ENCODE measurements around the gene CDC42EP2.

- TF ChIP-seq ZNF274 (IDR thresholded peaks at IDR 0.05; ENCODE audit: low read depth, low read length) (no peak), SUZ12 (IDR thresholded peaks at IDR 0.05; ENCODE audit: extremely low read depth, insufficient read depth, insufficient read length) (no peak)
Observed at GRCh38 chr11:65310736-65311135, 3.9 kb upstream of the CDC42EP2 start.
